GM12878 (cell line): ENCODE data around the gene FXN. TPM values are rescaled to one million over a fixed set of nuclear protein-coding genes. Genes with fewer than 3 reads are reported as not detected.

ENCODE experiments used
- ATAC-seq: fragments of 200-7000 bp; cut with Tn5 transposase; 3 replicates; pipeline ENCODE4 v1.9.1; 2020; ENCODE audit warnings: mild to moderate bottlenecking, moderate library complexity
- BruUV-seq: library from RNA; stranded (reverse); fragments of 400-500 nt; replicated peaks from 2 replicates; lab custom pipeline; 2021; lab: Mats Ljungman, UMichigan
- CTCF ChIA-PET: fragments of 300-600 bp; sonication (Branson Sonifier 250); formaldehyde crosslinking; extraction: SDS; loops from one replicate; lab custom pipeline; 2021; ENCODE audit warnings: inconsistent platforms; lab: Yijun Ruan, JAX
- POLR2A ChIA-PET: fragments of 350-600 bp; formaldehyde crosslinking; extraction: SDS; loops from one replicate; lab custom pipeline; 2021; ENCODE audit warnings: inconsistent platforms; lab: Charles Lee
- RAD21 ChIA-PET: fragments of 300-600 bp; sonication (Branson Sonifier 250); formaldehyde crosslinking; loops from one replicate; lab custom pipeline; 2023; ENCODE audit warnings: antibody characterized with exemption; ENCODE audit not compliant: unreplicated experiment; lab: Charles Lee
- SMC1A ChIA-PET: fragments of 300-600 bp; sonication (Branson Sonifier 250); formaldehyde crosslinking; loops from one replicate; lab custom pipeline; 2023; ENCODE audit not compliant: unreplicated experiment, uncharacterized antibody; lab: Charles Lee
- DNase-seq: peaks from one replicate; pipeline ENCODE4 v3.0.0-alpha.2; 2011; ENCODE audit warnings: low read depth, low spot score
- FAIRE-seq: peaks from 3 replicates; lab custom pipeline; 2011; peaks lifted over from hg19 to GRCh38; lab: Jason Lieb, UNC
- H2AFZ ChIP-seq: 2 replicates; pipeline ENCODE4 v1.6.0; 2011; ENCODE audit warnings: low read depth, low read length, control low read depth; ENCODE audit not compliant: control insufficient read depth
- H3K27ac ChIP-seq: 2 replicates; pipeline ENCODE4 v1.5.1; 2011; ENCODE audit warnings: control low read depth; ENCODE audit not compliant: control insufficient read depth, insufficient read depth
- H3K27me3 ChIP-seq, 2 experiments: replicated peaks in 1 of 2; 2 replicates each; pipeline versions ENCODE4 v1.6.0 to v1.6.1; 2011; ENCODE audit warnings: low read length in 1 of 2; ENCODE audit not compliant: control insufficient read depth in 2 of 2, insufficient read depth in 2 of 2
- H3K36me3 ChIP-seq, 2 experiments: 2 replicates each; pipeline ENCODE4 v1.5.1; 2011; ENCODE audit warnings: low read length in 1 of 2; ENCODE audit not compliant: control insufficient read depth in 2 of 2, insufficient read depth in 2 of 2
- H3K4me1 ChIP-seq: 2 replicates; pipeline ENCODE4 v1.6.1; 2011; ENCODE audit warnings: mild to moderate bottlenecking, low read length, moderate library complexity, mixed read lengths; ENCODE audit not compliant: control insufficient read depth, insufficient read depth
- H3K4me2 ChIP-seq: 2 replicates; pipeline ENCODE4 v1.6.0; 2011; ENCODE audit warnings: control low read depth; ENCODE audit not compliant: control insufficient read depth, insufficient read depth
- H3K4me3 ChIP-seq: fragments of 200-600 bp; sonication (generic); 2 replicates; pipeline ENCODE4 v1.5.1; 2016
- H3K79me2 ChIP-seq: 2 replicates; pipeline ENCODE4 v1.6.0; 2011; ENCODE audit warnings: low read length; ENCODE audit not compliant: control insufficient read depth, insufficient read depth
- H3K9ac ChIP-seq: 2 replicates; pipeline ENCODE4 v1.8.0; 2011; ENCODE audit warnings: low read length, control low read depth, mixed read lengths; ENCODE audit not compliant: control insufficient read depth, insufficient read depth
- H3K9me3 ChIP-seq: replicated peaks from 3 replicates; pipeline ENCODE4 v1.5.1; 2011; ENCODE audit warnings: mild to moderate bottlenecking, low read length; ENCODE audit not compliant: control insufficient read depth, insufficient read depth
- H4K20me1 ChIP-seq: 2 replicates; pipeline ENCODE4 v1.6.0; 2011; ENCODE audit not compliant: control insufficient read depth, insufficient read depth
- ATF7 ChIP-seq: fragments of 450-650 bp; IDR thresholded peaks from 2 replicates; pipeline ENCODE4 v1.6.1; 2016; ENCODE audit warnings: low read depth, mild to moderate bottlenecking
- BHLHE40 ChIP-seq, 2 experiments: fragments of 450-650 bp in 1 of 2; IDR thresholded peaks; 2 replicates each; pipeline ENCODE4 v1.6.1; 2011 to 2017; ENCODE audit warnings: low read depth in 2 of 2, borderline replicate concordance in 1 of 2, improper control_type of control experiment in 1 of 2, low read length in 1 of 2, mild to moderate bottlenecking in 1 of 2
- BMI1 ChIP-seq: fragments of 450-650 bp; IDR thresholded peaks from 2 replicates; pipeline ENCODE4 v1.6.1; 2016; ENCODE audit warnings: mild to moderate bottlenecking, moderate library complexity, borderline replicate concordance
- CTCF ChIP-seq, 3 experiments: IDR thresholded peaks in 2 of 3; conservative IDR thresholded peaks in 1 of 3; 2 replicates each; pipeline ENCODE4 v1.5.1; 2011; ENCODE audit warnings: low read depth in 3 of 3, low read length in 3 of 3, mild to moderate bottlenecking in 3 of 3, control low read depth in 2 of 3, moderate library complexity in 2 of 3, inconsistent platforms in 1 of 3, mixed read lengths in 1 of 3; ENCODE audit not compliant: control insufficient read depth in 2 of 3, insufficient read depth in 1 of 3; ENCODE audit errors: extremely low read depth in 1 of 3
- DPF2 ChIP-seq: fragments of 450-650 bp; IDR thresholded peaks from 2 replicates; pipeline ENCODE4 v1.6.1; 2017; ENCODE audit warnings: mild to moderate bottlenecking
- GATAD2B ChIP-seq: fragments of 450-650 bp; conservative IDR thresholded peaks from 2 replicates; pipeline ENCODE4 v1.6.1; 2017; ENCODE audit warnings: low read depth, mild to moderate bottlenecking, moderate library complexity
- LARP7 ChIP-seq: fragments of 450-650 bp; IDR thresholded peaks from 2 replicates; pipeline ENCODE4 v1.6.1; 2017; ENCODE audit warnings: mild to moderate bottlenecking
- RAD21 ChIP-seq: IDR thresholded peaks from 2 replicates; pipeline ENCODE4 v1.6.1; 2011; ENCODE audit warnings: mild to moderate bottlenecking, low read depth, low read length, moderate library complexity; ENCODE audit not compliant: insufficient read depth
- TCF3 ChIP-seq: IDR thresholded peaks from 2 replicates; pipeline ENCODE4 v1.6.1; 2012; ENCODE audit warnings: low read depth, mild to moderate bottlenecking, low read length, borderline replicate concordance; ENCODE audit not compliant: insufficient read depth
- WGBS: methylation state at CpG from one replicate; pipeline ENCODE4 v1.1.6; 2016; ENCODE audit warnings: low lambda C conversion rate; ENCODE audit not compliant: insufficient replicate concordance, insufficient coverage; ENCODE audit errors: missing lambda C conversion rate; 5-methylcytosine and 5-hydroxymethylcytosine counted together
- in situ Hi-C: fragments of 300-500 bp; cut with MboI; formaldehyde crosslinking; loops from 9 replicates; pipeline ENCODE4 v1.14.3; 2018; ENCODE audit warnings: mixed read lengths
- intact Hi-C: fragments of 100-400 bp; cut with micrococcal nuclease; formaldehyde crosslinking; loops from one replicate; pipeline ENCODE4 v1.14.2; 2022; ENCODE audit not compliant: unreplicated experiment
- polyA plus RNA-seq, 11 experiments: library from polyadenylated mRNA; depleted of rRNA in 4 of 11; unstranded in 6 of 11; stranded (reverse) in 5 of 11; fragments of >200 nt; fragmentation: Nextera tagmentation in 4 of 11; fragmentation: Illumina TruSeq in 1 of 11; extraction: Ambion mirVana in 4 of 11; extraction: Trizol in 1 of 11; gene quantifications; 1 replicate in 1 of 11; 2 replicates in 10 of 11; pipeline versions ENCODE4 v1.2.1 to v1.2.3, GENCODE V29; 2011 to 2016; ENCODE audit warnings: inconsistent platforms in 2 of 11, missing spikeins in 2 of 11, low read depth in 1 of 11
- total RNA-seq, 4 experiments: library from RNA; depleted of rRNA in 3 of 4; stranded (reverse); fragments of >200 nt in 3 of 4; fragmentation: Illumina TruSeq in 1 of 4; extraction: Trizol in 1 of 4; gene quantifications; 2 replicates each; pipeline versions ENCODE4 v1.2.1 to v1.2.3, GENCODE V29; 2013 to 2021
- TF ChIP-seq, protein P1 (sequence below): fragments of 450-650 bp; IDR thresholded peaks from 2 replicates; pipeline ENCODE4 v1.6.1; 2016; ENCODE audit warnings: mild to moderate bottlenecking
- TF ChIP-seq, protein P2 (sequence below): fragments of 150-350 bp; IDR thresholded peaks from 2 replicates; pipeline ENCODE4 v1.6.1; 2014; ENCODE audit warnings: mild to moderate bottlenecking, low read depth, low read length
- TF ChIP-seq, protein P3 (sequence below): IDR thresholded peaks from 2 replicates; pipeline ENCODE4 v1.6.1; 2012; ENCODE audit warnings: mild to moderate bottlenecking, low read depth, low read length

FXN gene
- total and polyA plus RNA-seq, 10 of the 15 experiments (the other 5 are each of a cell fraction or from before 2014, with no cell fraction given), result 7.3 to 78.0 (median 23.2) TPM

DNA sequence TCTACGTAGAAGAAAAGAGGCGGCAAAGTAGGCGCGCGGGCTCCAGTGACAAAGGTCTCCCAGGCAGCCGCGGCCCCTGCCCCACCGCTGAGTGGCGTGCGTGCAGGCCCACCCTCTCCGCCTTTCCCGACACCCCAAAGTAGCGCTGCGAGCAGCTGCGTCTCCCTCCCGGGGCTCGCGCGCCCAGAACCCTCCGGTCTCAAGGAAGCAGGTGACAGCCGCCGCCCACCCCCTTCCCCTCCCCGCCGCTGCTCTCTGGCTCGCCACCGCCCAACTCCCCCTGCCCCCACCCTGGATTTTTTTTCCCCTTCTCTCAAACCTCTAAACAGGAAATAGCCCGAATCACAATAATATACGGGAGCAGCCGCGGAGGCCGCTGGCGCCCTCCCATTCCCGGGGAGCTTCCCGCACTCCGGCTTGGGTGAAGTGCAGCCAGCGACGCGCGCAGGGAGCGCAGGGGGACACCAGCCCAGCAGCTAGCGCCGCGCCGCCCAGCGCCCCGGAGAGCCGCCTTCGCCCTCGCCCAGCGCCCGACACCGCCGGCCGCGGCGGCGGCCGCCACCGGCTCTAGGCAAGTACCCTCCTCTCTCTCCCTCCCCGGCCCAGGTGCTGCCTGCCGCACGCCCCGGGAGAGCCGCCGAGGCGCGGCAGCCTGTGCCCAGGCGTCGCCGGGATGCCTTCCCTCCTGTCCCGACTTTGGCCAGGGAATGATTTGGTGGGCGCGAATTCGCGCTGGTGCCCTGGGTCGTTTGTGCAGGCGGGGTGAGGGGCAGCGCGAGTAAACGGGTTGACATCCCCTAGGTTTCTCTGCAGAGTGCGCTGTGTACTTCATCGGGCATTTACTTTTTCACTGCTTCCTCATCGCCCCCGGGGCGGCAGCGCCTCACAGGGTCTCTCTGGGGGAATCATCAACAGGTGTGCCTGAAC is 85.9 kb downstream of the FXN start:
- ChIA-PET SMC1A (interaction anchor here (0.9 to 1.4 kb wide), 3 partner anchors 11 to 72 kb away, joined by 3 to 4 read pairs (median 4); no protein-coding TSS in a partner anchor), RAD21 (interaction anchor here (0.7 to 1.4 kb wide), 3 partner anchors 69 to 72 kb away, joined by 3 to 10 read pairs (median 4); no protein-coding TSS in a partner anchor), POLR2A (interaction anchor here (1.2 kb wide), 1 partner anchor 53 kb away, joined by 4 read pairs; the partner anchor contains the start of gene TJP2), CTCF (interaction anchor here (1.2 to 1.3 kb wide), 4 partner anchors 9 to 553 kb away, joined by 3 to 5 read pairs (median 4); no protein-coding TSS in a partner anchor)
- H3K27ac ChIP-seq, result no peak overlapping the region
- FAIRE-seq, result no peak
- DNase-seq, result no peak
- no peaks in the 10 kb centered on the region for H3K9me3 ChIP-seq
- no peaks in the 10 kb centered on the region for H3K36me3 ChIP-seq
- H3K9ac ChIP-seq, result peak overlapping the region; percentile 34; the same call in 1 of the 2 replicates
- in situ Hi-C loops (no loop called here), intact Hi-C loops (loop anchor here (5.0 kb wide), 2 partner anchors 56 to 71 kb away; no protein-coding TSS in a partner anchor)
- H3K27me3 ChIP-seq, result peaks cover 0 to 3% of the 10 kb centered on the region in 2 experiments; a peak in 1 of 4 replicates
- H2AFZ ChIP-seq, result peak overlapping the region; percentile 78
- peak overlapping the region; percentile 97 for H3K4me2 ChIP-seq
- ATAC-seq, result peak; percentile 89
- 3% methylated on average over 78 of the region's 86 CpGs for WGBS
- no peaks in the 10 kb centered on the region for H3K4me1 ChIP-seq
- peak overlapping the region; percentile 88 for H3K4me3 ChIP-seq
- no peaks in the 10 kb centered on the region for H3K79me2 ChIP-seq
- no peaks in the 10 kb centered on the region for H4K20me1 ChIP-seq
- no TSS peak for BruUV-seq
- TF ChIP-seq RAD21 (peak; percentile 31; the same call in 1 of the 2 replicates), BHLHE40 (IDR thresholded peaks at IDR 0.05; ENCODE audit: borderline replicate concordance in 1 of 2, low read depth in 2 of 2, low read length in 1 of 2) (peak in 1 of 2 experiments; percentile 29; a peak in 2 of 4 replicates), LARP7 (0 out of 2 replicates have a peak, but pooled peaks have one; percentile 31), DPF2 (0 out of 2 replicates have a peak, but pooled peaks have one; percentile 23), ATF7 (no peak), BMI1 (no peak), GATAD2B (0 out of 2 replicates have a peak, but pooled peaks have one; percentile 44), TCF3 (0 out of 2 replicates have a peak, but pooled peaks have one; percentile 4), CTCF (IDR thresholded peaks at IDR 0.05 in 2 of 3, conservative IDR thresholded peaks at IDR 0.05 in 1 of 3; ENCODE audit: control insufficient read depth in 2 of 3, extremely low read depth in 1 of 3, insufficient read depth in 1 of 3, low read depth in 3 of 3, low read length in 3 of 3) (peak in 2 of 3 experiments; percentile 1 to 24; a peak in 1 of 6 replicates)
- TF ChIP-seq, protein P1, sequence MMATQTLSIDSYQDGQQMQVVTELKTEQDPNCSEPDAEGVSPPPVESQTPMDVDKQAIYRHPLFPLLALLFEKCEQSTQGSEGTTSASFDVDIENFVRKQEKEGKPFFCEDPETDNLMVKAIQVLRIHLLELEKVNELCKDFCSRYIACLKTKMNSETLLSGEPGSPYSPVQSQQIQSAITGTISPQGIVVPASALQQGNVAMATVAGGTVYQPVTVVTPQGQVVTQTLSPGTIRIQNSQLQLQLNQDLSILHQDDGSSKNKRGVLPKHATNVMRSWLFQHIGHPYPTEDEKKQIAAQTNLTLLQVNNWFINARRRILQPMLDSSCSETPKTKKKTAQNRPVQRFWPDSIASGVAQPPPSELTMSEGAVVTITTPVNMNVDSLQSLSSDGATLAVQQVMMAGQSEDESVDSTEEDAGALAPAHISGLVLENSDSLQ, result peak; percentile 31; the same call in 1 of the 2 replicates
- TF ChIP-seq, protein P2, sequence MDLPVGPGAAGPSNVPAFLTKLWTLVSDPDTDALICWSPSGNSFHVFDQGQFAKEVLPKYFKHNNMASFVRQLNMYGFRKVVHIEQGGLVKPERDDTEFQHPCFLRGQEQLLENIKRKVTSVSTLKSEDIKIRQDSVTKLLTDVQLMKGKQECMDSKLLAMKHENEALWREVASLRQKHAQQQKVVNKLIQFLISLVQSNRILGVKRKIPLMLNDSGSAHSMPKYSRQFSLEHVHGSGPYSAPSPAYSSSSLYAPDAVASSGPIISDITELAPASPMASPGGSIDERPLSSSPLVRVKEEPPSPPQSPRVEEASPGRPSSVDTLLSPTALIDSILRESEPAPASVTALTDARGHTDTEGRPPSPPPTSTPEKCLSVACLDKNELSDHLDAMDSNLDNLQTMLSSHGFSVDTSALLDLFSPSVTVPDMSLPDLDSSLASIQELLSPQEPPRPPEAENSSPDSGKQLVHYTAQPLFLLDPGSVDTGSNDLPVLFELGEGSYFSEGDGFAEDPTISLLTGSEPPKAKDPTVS, result no peak
- TF ChIP-seq, protein P3, sequence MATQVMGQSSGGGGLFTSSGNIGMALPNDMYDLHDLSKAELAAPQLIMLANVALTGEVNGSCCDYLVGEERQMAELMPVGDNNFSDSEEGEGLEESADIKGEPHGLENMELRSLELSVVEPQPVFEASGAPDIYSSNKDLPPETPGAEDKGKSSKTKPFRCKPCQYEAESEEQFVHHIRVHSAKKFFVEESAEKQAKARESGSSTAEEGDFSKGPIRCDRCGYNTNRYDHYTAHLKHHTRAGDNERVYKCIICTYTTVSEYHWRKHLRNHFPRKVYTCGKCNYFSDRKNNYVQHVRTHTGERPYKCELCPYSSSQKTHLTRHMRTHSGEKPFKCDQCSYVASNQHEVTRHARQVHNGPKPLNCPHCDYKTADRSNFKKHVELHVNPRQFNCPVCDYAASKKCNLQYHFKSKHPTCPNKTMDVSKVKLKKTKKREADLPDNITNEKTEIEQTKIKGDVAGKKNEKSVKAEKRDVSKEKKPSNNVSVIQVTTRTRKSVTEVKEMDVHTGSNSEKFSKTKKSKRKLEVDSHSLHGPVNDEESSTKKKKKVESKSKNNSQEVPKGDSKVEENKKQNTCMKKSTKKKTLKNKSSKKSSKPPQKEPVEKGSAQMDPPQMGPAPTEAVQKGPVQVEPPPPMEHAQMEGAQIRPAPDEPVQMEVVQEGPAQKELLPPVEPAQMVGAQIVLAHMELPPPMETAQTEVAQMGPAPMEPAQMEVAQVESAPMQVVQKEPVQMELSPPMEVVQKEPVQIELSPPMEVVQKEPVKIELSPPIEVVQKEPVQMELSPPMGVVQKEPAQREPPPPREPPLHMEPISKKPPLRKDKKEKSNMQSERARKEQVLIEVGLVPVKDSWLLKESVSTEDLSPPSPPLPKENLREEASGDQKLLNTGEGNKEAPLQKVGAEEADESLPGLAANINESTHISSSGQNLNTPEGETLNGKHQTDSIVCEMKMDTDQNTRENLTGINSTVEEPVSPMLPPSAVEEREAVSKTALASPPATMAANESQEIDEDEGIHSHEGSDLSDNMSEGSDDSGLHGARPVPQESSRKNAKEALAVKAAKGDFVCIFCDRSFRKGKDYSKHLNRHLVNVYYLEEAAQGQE, result no peak
